Measurements from ENCODE around the gene ARMCX2. TPM values are rescaled to one million over a fixed set of nuclear protein-coding genes. Genes with fewer than 3 reads are reported as not detected.

The ARMCX2 gene
- total RNA-seq, 1 experiment from 2014 or later = not detected

GRCh38 chrX:101619364-101619763 lies 40.3 kb downstream of the ARMCX2 start:
- no peak overlapping the region for H3K27ac Mint-ChIP-seq (ENCODE audit: unreplicated experiment)
- no peaks in the 10 kb centered on the region for H3K9me3 Mint-ChIP-seq (ENCODE audit: low read depth, unreplicated experiment)
- H3K4me3 Mint-ChIP-seq (ENCODE audit: low read depth, unreplicated experiment) = no peak overlapping the region
- no TSS peak for BruUV-seq (replicated peaks)
- H3K27me3 Mint-ChIP-seq (ENCODE audit: unreplicated experiment) = no peaks in the 10 kb centered on the region
- intact Hi-C loops (cut with micrococcal nuclease; ENCODE audit: unreplicated experiment) = no loop called here
- no peak for DNase-seq
- peaks cover 34% of the 10 kb centered on the region for H3K36me3 Mint-ChIP-seq (ENCODE audit: insufficient read depth, unreplicated experiment)
- H3K4me1 Mint-ChIP-seq (ENCODE audit: low read depth, unreplicated experiment) = no peaks in the 10 kb centered on the region
- no peak for TF ChIP-seq CTCF (IDR thresholded peaks at IDR 0.05; ENCODE audit: unreplicated experiment)
- CTCF ChIA-PET = no interaction called here

GRCh38 chrX:101617211-101618191 lies 42.1 kb downstream of the ARMCX2 start, which contains the start of gene ARMCX6:
Gene ARMCX6 (minus strand): TSS chrX:101618000. CDS start chrX:101616620, 1,380 bp downstream.
- peak; percentile 59 for DNase-seq
- CTCF ChIA-PET = no interaction called here
- Mint-ChIP-seq H3K27me3 (ENCODE audit: unreplicated experiment) (no peaks in the 10 kb centered on the region), H3K4me3 (ENCODE audit: low read depth, unreplicated experiment) (peak within 1 kb of the TSS; percentile 76), H3K27ac (ENCODE audit: unreplicated experiment) (peak within 1 kb of the TSS; percentile 65), H3K36me3 (ENCODE audit: insufficient read depth, unreplicated experiment) (peaks cover 16% of the 10 kb centered on the region), H3K4me1 (ENCODE audit: low read depth, unreplicated experiment) (no peaks in the 10 kb centered on the region), H3K9me3 (ENCODE audit: low read depth, unreplicated experiment) (no peaks in the 10 kb centered on the region)
- BruUV-seq (replicated peaks) = no TSS peak
- intact Hi-C loops (cut with micrococcal nuclease; ENCODE audit: unreplicated experiment) = no loop called here
- no peak for TF ChIP-seq CTCF (IDR thresholded peaks at IDR 0.05; ENCODE audit: unreplicated experiment)

DNA sequence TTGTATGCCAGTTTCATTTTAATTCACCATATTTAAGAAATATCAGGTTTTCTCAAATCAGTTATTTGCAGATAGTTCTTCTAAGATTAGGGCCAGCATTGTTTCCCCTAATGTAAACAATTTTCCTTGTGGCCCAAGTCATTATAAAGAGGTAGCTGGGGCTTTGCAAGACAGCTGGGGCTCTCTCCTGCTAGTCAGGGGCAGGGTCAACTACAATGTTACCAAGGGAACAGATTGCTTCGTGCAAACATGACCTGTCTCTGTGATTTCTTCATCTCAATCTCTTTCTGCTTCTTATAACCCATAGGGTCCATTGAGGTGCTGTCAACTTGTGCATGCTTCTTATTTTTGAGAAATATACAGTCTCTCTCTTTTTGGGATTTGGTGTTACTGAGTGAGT lies 53.9 kb downstream of the ARMCX2 start:
- Mint-ChIP-seq H3K9me3 (ENCODE audit: low read depth, unreplicated experiment) (no peaks in the 10 kb centered on the region), H3K4me1 (ENCODE audit: low read depth, unreplicated experiment) (no peaks in the 10 kb centered on the region), H3K27ac (ENCODE audit: unreplicated experiment) (no peak overlapping the region), H3K27me3 (ENCODE audit: unreplicated experiment) (peaks cover 54% of the 10 kb centered on the region), H3K4me3 (ENCODE audit: low read depth, unreplicated experiment) (no peak overlapping the region), H3K36me3 (ENCODE audit: insufficient read depth, unreplicated experiment) (no peaks in the 10 kb centered on the region)
- no peak for TF ChIP-seq CTCF (IDR thresholded peaks at IDR 0.05; ENCODE audit: unreplicated experiment)
- DNase-seq = no peak
- intact Hi-C loops (cut with micrococcal nuclease; ENCODE audit: unreplicated experiment) = no loop called here
- BruUV-seq (replicated peaks) = no TSS peak
- CTCF ChIA-PET = interaction anchor here (0.6 kb wide), 1 partner anchor 1791 kb away, joined by 3 read pairs; no protein-coding TSS in a partner anchor

Other genes with a start within 250 kb of the ARMCX2 start
- 1.5 and 1.8 TPM in 2 replicates for gene ARMCX4, start 174.4 kb downstream of the ARMCX2 start, total RNA-seq (2022)
- 0.92 and 1.1 TPM in 2 replicates for gene ARMCX1, start 109.3 kb downstream of the ARMCX2 start, total RNA-seq (2022)
- 30.4 and 35.0 TPM in 2 replicates for gene ARMCX6, start 41.9 kb downstream of the ARMCX2 start, total RNA-seq (2022)
- gene ARMCX3, start 36.7 kb downstream of the ARMCX2 start, total RNA-seq (2022) = 16.9 and 18.5 TPM in 2 replicates

Data from Calu3 (cell line).